Spleen (tissue), 11 donors: ENCODE results near the gene PDE4B. TPM values are rescaled to one million over a fixed set of nuclear protein-coding genes. Genes with fewer than 3 reads are reported as not detected.

Experiments used
- DNase-seq: peaks from one replicate; pipeline ENCODE4 v3.0.0-alpha.2; 2020
- H3K27ac ChIP-seq, 8 donors: fragments of 200-600 bp; sonication (generic) in 7 of 8; 1 replicate in 4 of 8; 2 replicates in 4 of 8; pipeline versions ENCODE4 v1.5.0 to v1.8.0; 2016 to 2021; ENCODE audit warnings: inconsistent platforms in 4 of 8, mild to moderate bottlenecking in 4 of 8, moderate library complexity in 1 of 8
- H3K27me3 ChIP-seq, 7 donors: fragments of 200-600 bp; sonication (generic) in 6 of 7; replicated peaks in 1 of 7; 1 replicate in 4 of 7; 2 replicates in 3 of 7; pipeline versions ENCODE4 v1.5.0 to v1.8.0; 2016 to 2021; ENCODE audit warnings: inconsistent platforms in 3 of 7, mild to moderate bottlenecking in 1 of 7
- H3K36me3 ChIP-seq, 6 donors: fragments of 200-600 bp; sonication (generic) in 5 of 6; 1 replicate in 4 of 6; 2 replicates in 2 of 6; pipeline versions ENCODE4 v1.5.0 to v1.8.0; 2016 to 2021; ENCODE audit warnings: inconsistent platforms in 2 of 6
- H3K4me1 ChIP-seq, 6 donors: fragments of 200-600 bp; sonication (generic) in 5 of 6; 1 replicate in 3 of 6; 2 replicates in 3 of 6; pipeline versions ENCODE4 v1.5.0 to v1.8.0; 2016 to 2021; ENCODE audit warnings: inconsistent platforms in 3 of 6
- H3K4me3 ChIP-seq, 8 donors: fragments of 200-600 bp; sonication (generic) in 7 of 8; 1 replicate in 4 of 8; 2 replicates in 4 of 8; pipeline versions ENCODE4 v1.5.0 to v1.8.0; 2016 to 2021; ENCODE audit warnings: inconsistent platforms in 4 of 8, mild to moderate bottlenecking in 4 of 8, moderate library complexity in 2 of 8
- H3K9me3 ChIP-seq, 8 donors: fragments of 200-600 bp; sonication (generic) in 7 of 8; 1 replicate in 4 of 8; 2 replicates in 4 of 8; pipeline versions ENCODE4 v1.5.0 to v1.8.0; 2016 to 2021; ENCODE audit warnings: inconsistent platforms in 4 of 8
- CTCF ChIP-seq, 11 experiments: fragments of 200-600 bp in 7 of 11; fragments of 450-650 bp in 4 of 11; sonication (generic) in 4 of 11; IDR thresholded peaks in 8 of 11; conservative IDR thresholded peaks in 3 of 11; 1 replicate in 7 of 11; 2 replicates in 4 of 11; pipeline versions ENCODE4 v1.4.0 to v1.8.0; 2016 to 2021; ENCODE audit warnings: antibody characterized with exemption in 11 of 11, inconsistent platforms in 4 of 11, mild to moderate bottlenecking in 1 of 11
- POLR2A ChIP-seq, 3 donors: fragments of 450-650 bp; IDR thresholded peaks; one replicate each; pipeline ENCODE4 v1.5.1; 2017; ENCODE audit warnings: antibody characterized with exemption in 3 of 3, mild to moderate bottlenecking in 1 of 3
- POLR2AphosphoS5 ChIP-seq, 3 donors: sonication (generic); formaldehyde crosslinking; IDR thresholded peaks; one replicate each; pipeline ENCODE4 v1.5.1; 2017; ENCODE audit warnings: antibody characterized with exemption in 3 of 3
- WGBS, 5 donors: extraction: QIAGEN DNeasy Blood & Tissue Kit in 3 of 5; methylation state at CpG; one replicate each; pipeline versions ENCODE4 v1.1.5 to v1.1.7; 2013 to 2018; 5-methylcytosine and 5-hydroxymethylcytosine counted together
- intact Hi-C: fragments of 100-400 bp; cut with DNase I; formaldehyde crosslinking; loops from one replicate; pipeline ENCODE4 v1.15.0; 2023; ENCODE audit warnings: low total_unique reads
- polyA plus RNA-seq, 3 donors: library from polyadenylated mRNA; stranded (reverse); fragments of 200-250 nt; gene quantifications; one replicate each; pipeline ENCODE4 v1.2.1, GENCODE V29; 2013
- total RNA-seq, 7 donors: library from RNA; depleted of rRNA in 3 of 7; stranded (reverse); fragments of >200 nt in 3 of 7; fragmentation: NEBNext Ultra II Directional in 4 of 7; extraction: Animal tissue kit (Norgen Biotek cat#: 25700) in 4 of 7; gene quantifications; one replicate each; pipeline versions ENCODE4 v1.1.0 to v1.2.1, GENCODE V29; 2016 to 2021
- donor health status: healthy with polysubstance abuse.
- donor health status: DM: no; HTN: no; CAD: no; lungs with moderate emphysema.
- donor health status: DM: no; HTN: no; CAD: no.
- donor health status: Bipolar disorder and iron deficiency.
- donor health status: healthy.
- donor health status: DM: no; HTN: no; CAD: no.
- donor health status: DM: yes; HTN: yes; CAD: no.

PDE4B gene
- total and polyA plus RNA-seq, 10 donors, result 12.6 to 88.2 (median 51.9) TPM

- Histone ChIP-seq H3K4me3 (no peak overlapping the region), H3K9me3 (no peaks in the 10 kb centered on the region), H3K4me1 (peaks cover 0 to 31% (median 25%) of the 10 kb centered on the region in 6 donors), H3K36me3 (no peaks in the 10 kb centered on the region), H3K27ac (no peak overlapping the region), H3K27me3 (no peaks in the 10 kb centered on the region)
- WGBS, 5 donors, result 21 to 53% (median 41%) methylated on average over 1 of the region's 1 CpG
- TF ChIP-seq POLR2AphosphoS5 (IDR thresholded peaks at IDR 0.05), result no peak
- no peak for TF ChIP-seq CTCF (IDR thresholded peaks at IDR 0.05 in 8 of 11, conservative IDR thresholded peaks at IDR 0.05 in 3 of 11)
- no peak for TF ChIP-seq POLR2A (IDR thresholded peaks at IDR 0.05)
- DNase-seq, result no peak
- intact Hi-C loops, result no loop called here
Measured at GRCh38 chr1:66302815-66303214, 510.1 kb downstream of the PDE4B start.

- TF ChIP-seq CTCF (IDR thresholded peaks at IDR 0.05 in 8 of 11, conservative IDR thresholded peaks at IDR 0.05 in 3 of 11) (no peak), POLR2A (IDR thresholded peaks at IDR 0.05) (no peak), POLR2AphosphoS5 (IDR thresholded peaks at IDR 0.05) (no peak)
- Histone ChIP-seq H3K27ac (no peak overlapping the region), H3K36me3 (no peaks in the 10 kb centered on the region), H3K4me3 (no peak overlapping the region), H3K4me1 (peaks cover 0 to 32% (median 25%) of the 10 kb centered on the region in 6 donors), H3K9me3 (peaks cover 0 to 2% (median 0%) of the 10 kb centered on the region in 8 donors), H3K27me3 (no peaks in the 10 kb centered on the region)
- intact Hi-C loops, result no loop called here
- 94 to 100% (median 97%) methylated on average over 2 of the region's 2 CpGs for WGBS, 5 donors
- no peak for DNase-seq
Measured at GRCh38 chr1:66303646-66304045, 511.0 kb downstream of the PDE4B start.

GRCh38 chr1:66304128-66304527, 511.4 kb downstream of the PDE4B start:
- TF ChIP-seq POLR2AphosphoS5 (IDR thresholded peaks at IDR 0.05), result no peak
- no peak for TF ChIP-seq POLR2A (IDR thresholded peaks at IDR 0.05)
- no peak for TF ChIP-seq CTCF (IDR thresholded peaks at IDR 0.05 in 8 of 11, conservative IDR thresholded peaks at IDR 0.05 in 3 of 11)
- Histone ChIP-seq H3K4me3 (no peak overlapping the region), H3K27ac (no peak overlapping the region), H3K4me1 (peaks cover 0 to 32% (median 25%) of the 10 kb centered on the region in 6 donors), H3K27me3 (no peaks in the 10 kb centered on the region), H3K36me3 (no peaks in the 10 kb centered on the region), H3K9me3 (peaks cover 0 to 3% (median 0%) of the 10 kb centered on the region in 8 donors)
- no peak for DNase-seq
- WGBS, 5 donors, result 92 to 97% (median 95%) methylated on average over 2 of the region's 2 CpGs
- intact Hi-C loops, result no loop called here

GRCh38 chr1:66305927-66306326, 513.2 kb downstream of the PDE4B start:
- no peak overlapping the region for H3K27ac ChIP-seq
- H3K4me3 ChIP-seq, result no peak overlapping the region
- TF ChIP-seq CTCF (IDR thresholded peaks at IDR 0.05 in 8 of 11, conservative IDR thresholded peaks at IDR 0.05 in 3 of 11), result no peak
- no peak for TF ChIP-seq POLR2A (IDR thresholded peaks at IDR 0.05)
- TF ChIP-seq POLR2AphosphoS5 (IDR thresholded peaks at IDR 0.05), result no peak
- H3K4me1 ChIP-seq, result peaks cover 0 to 27% (median 19%) of the 10 kb centered on the region in 6 donors
- no peak for DNase-seq
- intact Hi-C loops, result no loop called here
- H3K36me3 ChIP-seq, result no peaks in the 10 kb centered on the region
- H3K9me3 ChIP-seq, result peaks cover 0 to 3% (median 0%) of the 10 kb centered on the region in 8 donors
- WGBS, 5 donors, result 93 to 95% (median 94%) methylated on average over 4 of the region's 4 CpGs
- no peaks in the 10 kb centered on the region for H3K27me3 ChIP-seq
